ENCODE results near the gene C13orf46. TPM values are rescaled to one million over a fixed set of nuclear protein-coding genes. Genes with fewer than 3 reads are reported as not detected.
"Not testable (repeated sequence)": the region's sequence is repeated elsewhere in the genome, so short reads cannot be mapped to it uniquely, and the experiment has no call there.

Gene C13orf46
- total RNA-seq, 3 donors from 2014 or later = 1.3 to 1.8 (median 1.6) TPM

DNA sequence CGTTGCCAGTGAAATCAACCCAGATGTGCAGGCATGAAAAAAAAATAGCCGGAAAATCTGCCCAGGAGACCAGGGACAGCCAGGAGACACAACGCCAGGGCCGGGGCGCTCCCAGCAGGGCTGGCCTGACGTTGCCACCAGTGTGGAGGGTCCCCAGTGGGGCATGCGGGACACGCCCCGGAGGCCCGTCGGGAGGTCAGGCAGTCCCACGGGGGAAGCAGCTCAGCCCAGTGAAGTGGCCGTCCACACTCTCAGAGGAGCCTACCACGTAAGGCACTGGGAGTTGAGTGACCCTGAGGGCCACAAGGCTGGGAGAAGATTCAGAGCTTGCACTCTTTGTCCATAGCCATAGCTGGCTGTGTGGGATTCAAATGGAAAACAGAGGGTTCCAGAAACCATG lies 56.8 kb downstream of the C13orf46 start:
- Histone ChIP-seq H3K9me3 (peaks cover 5% of the 10 kb centered on the region), H3K4me3 (no peak overlapping the region), H3K36me3 (ENCODE audit: low read depth) (no peaks in the 10 kb centered on the region), H3K4me1 (ENCODE audit: low read depth) (no peaks in the 10 kb centered on the region)
- DNase-seq (no peak), ATAC-seq (no peak)
- TF ChIP-seq, protein P1, sequence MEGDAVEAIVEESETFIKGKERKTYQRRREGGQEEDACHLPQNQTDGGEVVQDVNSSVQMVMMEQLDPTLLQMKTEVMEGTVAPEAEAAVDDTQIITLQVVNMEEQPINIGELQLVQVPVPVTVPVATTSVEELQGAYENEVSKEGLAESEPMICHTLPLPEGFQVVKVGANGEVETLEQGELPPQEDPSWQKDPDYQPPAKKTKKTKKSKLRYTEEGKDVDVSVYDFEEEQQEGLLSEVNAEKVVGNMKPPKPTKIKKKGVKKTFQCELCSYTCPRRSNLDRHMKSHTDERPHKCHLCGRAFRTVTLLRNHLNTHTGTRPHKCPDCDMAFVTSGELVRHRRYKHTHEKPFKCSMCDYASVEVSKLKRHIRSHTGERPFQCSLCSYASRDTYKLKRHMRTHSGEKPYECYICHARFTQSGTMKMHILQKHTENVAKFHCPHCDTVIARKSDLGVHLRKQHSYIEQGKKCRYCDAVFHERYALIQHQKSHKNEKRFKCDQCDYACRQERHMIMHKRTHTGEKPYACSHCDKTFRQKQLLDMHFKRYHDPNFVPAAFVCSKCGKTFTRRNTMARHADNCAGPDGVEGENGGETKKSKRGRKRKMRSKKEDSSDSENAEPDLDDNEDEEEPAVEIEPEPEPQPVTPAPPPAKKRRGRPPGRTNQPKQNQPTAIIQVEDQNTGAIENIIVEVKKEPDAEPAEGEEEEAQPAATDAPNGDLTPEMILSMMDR (IDR thresholded peaks at IDR 0.05) = no peak
- intact Hi-C loops (cut with DNase I, micrococcal nuclease) = no loop called here

GRCh38 chr13:113916330-113916815 lies 57.5 kb downstream of the C13orf46 start:
- H3K4me3 ChIP-seq = no peak overlapping the region
- TF ChIP-seq, protein P1 (IDR thresholded peaks at IDR 0.05) = no peak
- no peaks in the 10 kb centered on the region for H3K4me1 ChIP-seq (ENCODE audit: low read depth)
- H3K36me3 ChIP-seq (ENCODE audit: low read depth) = no peaks in the 10 kb centered on the region
- peaks cover under 1% of the 10 kb centered on the region for H3K9me3 ChIP-seq
- ATAC-seq (no peak), DNase-seq (no peak)
- intact Hi-C loops (cut with DNase I, micrococcal nuclease) = no loop called here

DNA sequence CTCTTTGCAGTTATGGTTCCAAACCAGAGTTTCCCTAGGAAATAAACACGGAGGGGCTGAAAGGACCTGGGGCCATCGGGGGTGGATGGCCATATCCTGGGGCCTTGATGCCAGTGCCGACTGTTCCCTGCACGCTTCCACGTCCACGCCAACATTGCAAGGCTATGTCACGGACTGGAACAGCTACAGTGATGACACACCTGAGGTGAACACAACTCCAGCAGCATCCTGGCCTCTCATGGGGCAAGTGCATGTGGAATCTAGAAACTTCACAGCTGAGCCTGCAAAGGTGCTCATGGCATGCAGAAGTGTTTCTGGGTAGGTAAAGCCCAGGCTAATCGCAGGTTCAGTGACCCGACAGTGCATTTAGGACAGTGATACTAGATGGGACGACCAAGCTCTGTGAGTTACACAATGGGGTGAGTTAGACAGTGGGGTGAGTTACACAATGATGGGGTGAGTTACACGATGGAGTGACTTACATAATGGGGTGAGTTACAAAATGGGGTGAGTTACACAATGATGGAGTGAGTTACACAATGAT lies 58.0 kb downstream of the C13orf46 start:
- no peaks in the 10 kb centered on the region for H3K36me3 ChIP-seq (ENCODE audit: low read depth)
- ATAC-seq (no peak), DNase-seq (no peak)
- intact Hi-C loops (cut with DNase I, micrococcal nuclease) = no loop called here
- no peaks in the 10 kb centered on the region for H3K4me1 ChIP-seq (ENCODE audit: low read depth)
- TF ChIP-seq, protein P1 (IDR thresholded peaks at IDR 0.05) = no peak
- no peaks in the 10 kb centered on the region for H3K9me3 ChIP-seq
- H3K4me3 ChIP-seq = no peak overlapping the region

GRCh38 chr13:113915012-113915763 lies 58.7 kb downstream of the C13orf46 start:
- DNase-seq (no peak), ATAC-seq (no peak)
- Histone ChIP-seq H3K4me3 (no peak overlapping the region), H3K9me3 (no peaks in the 10 kb centered on the region), H3K4me1 (ENCODE audit: low read depth) (no peaks in the 10 kb centered on the region), H3K36me3 (ENCODE audit: low read depth) (no peaks in the 10 kb centered on the region)
- intact Hi-C loops (cut with DNase I, micrococcal nuclease) = no loop called here
- TF ChIP-seq, protein P1 (IDR thresholded peaks at IDR 0.05) = no peak

DNA sequence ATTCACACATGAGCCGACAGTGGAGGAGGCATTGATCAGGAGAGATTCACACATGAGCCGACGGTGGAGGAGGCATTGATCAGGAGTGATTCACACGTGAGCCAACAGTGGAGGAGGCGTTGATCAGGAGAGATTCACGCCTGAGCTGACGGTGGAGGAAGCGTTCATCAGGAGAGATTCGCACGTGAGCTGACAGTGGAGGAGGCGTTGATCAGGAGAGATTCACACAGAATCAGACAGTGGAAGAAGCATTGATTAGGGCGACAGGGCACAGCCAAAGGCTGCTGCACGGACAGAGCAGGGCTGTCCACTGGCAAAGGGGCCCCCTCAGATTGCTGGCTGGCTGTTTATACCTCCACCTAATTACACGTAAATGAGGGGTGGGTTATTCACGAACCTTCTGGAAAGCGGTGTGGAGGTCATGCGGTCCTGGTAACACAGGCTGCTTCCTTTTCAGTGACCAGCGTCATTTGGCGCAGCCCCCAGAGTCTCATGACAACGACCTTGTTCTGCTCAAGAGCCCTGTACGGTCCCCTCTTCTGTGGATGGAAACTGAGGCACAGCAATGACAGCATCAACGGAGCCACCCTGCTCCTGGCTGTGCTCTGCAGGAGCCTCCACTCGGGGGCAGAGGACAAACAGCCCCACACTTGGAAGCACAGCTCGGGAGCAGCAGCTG lies 59.4 kb downstream of the C13orf46 start:
- Histone ChIP-seq H3K36me3 (ENCODE audit: low read depth) (no peaks in the 10 kb centered on the region), H3K4me3 (no peak overlapping the region), H3K9me3 (no peaks in the 10 kb centered on the region), H3K4me1 (ENCODE audit: low read depth) (no peaks in the 10 kb centered on the region)
- ATAC-seq (no peak), DNase-seq (no peak)
- intact Hi-C loops (cut with DNase I, micrococcal nuclease) = no loop called here
- TF ChIP-seq, protein P1 (IDR thresholded peaks at IDR 0.05) = no peak

DNA sequence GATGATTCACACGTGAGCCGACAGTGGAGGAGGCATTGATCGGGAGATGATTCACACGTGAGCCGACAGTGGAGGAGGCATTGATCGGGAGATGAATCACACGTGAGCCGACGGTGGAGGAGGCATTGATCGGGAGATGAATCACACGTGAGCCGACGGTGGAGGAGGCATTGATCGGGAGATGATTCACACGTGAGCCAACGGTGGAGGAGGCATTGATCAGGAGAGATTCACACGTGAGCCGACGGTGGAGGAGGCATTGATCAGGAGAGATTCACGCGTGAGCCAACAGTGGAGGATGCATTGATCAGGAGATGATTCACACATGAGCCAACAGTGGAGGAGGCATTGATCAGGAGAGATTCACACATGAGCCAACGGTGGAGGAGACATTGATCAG lies 60.0 kb downstream of the C13orf46 start:
- ATAC-seq; H3K4me1 ChIP-seq (ENCODE audit: low read depth); intact Hi-C loops (cut with DNase I, micrococcal nuclease); DNase-seq; H3K9me3 ChIP-seq; H3K4me3 ChIP-seq; H3K36me3 ChIP-seq (ENCODE audit: low read depth): not testable (repeated sequence)

- H3K9me3 ChIP-seq; ATAC-seq; DNase-seq; H3K4me1 ChIP-seq (ENCODE audit: low read depth); intact Hi-C loops (cut with DNase I, micrococcal nuclease); H3K36me3 ChIP-seq (ENCODE audit: low read depth); H3K4me3 ChIP-seq: not testable (repeated sequence)
These were observed 60.5 kb downstream of the C13orf46 start for GRCh38 chr13:113913408-113913807.

Data from mucosa of descending colon (tissue), 3 donors.